WTC11 (cell line): ENCODE measurements around the gene TLE5. TPM values are rescaled to one million over a fixed set of nuclear protein-coding genes. Genes with fewer than 3 reads are reported as not detected.
"Not testable (repeated sequence)": the region's sequence is repeated elsewhere in the genome, so short reads cannot be mapped to it uniquely, and the experiment has no call there.

ENCODE experiments used
- ATAC-seq: fragments of 200-7000 bp; cut with Tn5 transposase; 2 replicates; pipeline ENCODE4 v1.10.0; 2021; ENCODE audit warnings: mild to moderate bottlenecking, moderate library complexity
- CTCF ChIA-PET: fragments of 300-600 bp; sonication (Branson Sonifier 250); formaldehyde crosslinking; loops from one replicate; lab custom pipeline; 2021; ENCODE audit warnings: antibody characterized with exemption; lab: Charles Lee
- POLR2A ChIA-PET: fragments of 350-600 bp; sonication (Branson Sonifier 250); formaldehyde crosslinking; loops from one replicate; lab custom pipeline; 2021; ENCODE audit warnings: antibody characterized with exemption; lab: Charles Lee
- DNase-seq: peaks from one replicate; pipeline ENCODE4 v3.0.0; 2021; ENCODE audit warnings: low spot score
- H3K27ac Mint-ChIP-seq: 2 replicates; pipeline ENCODE4 v1.8.0; 2021; ENCODE audit warnings: mixed read lengths
- H3K27me3 Mint-ChIP-seq: 2 replicates; pipeline ENCODE4 v1.8.0; 2021; ENCODE audit warnings: low read depth, mild to moderate bottlenecking, moderate library complexity, mixed read lengths
- H3K36me3 Mint-ChIP-seq: 2 replicates; pipeline ENCODE4 v1.8.0; 2021; ENCODE audit warnings: mixed read lengths
- H3K4me1 Mint-ChIP-seq: 2 replicates; pipeline ENCODE4 v1.8.0; 2022; ENCODE audit warnings: mixed read lengths
- H3K4me3 Mint-ChIP-seq: 2 replicates; pipeline ENCODE4 v1.8.0; 2021; ENCODE audit warnings: mild to moderate bottlenecking, moderate library complexity, mixed read lengths
- H3K9me3 Mint-ChIP-seq: 2 replicates; pipeline ENCODE4 v1.8.0; 2021; ENCODE audit warnings: mixed read lengths
- CREB1 ChIP-seq: sonication (generic); formaldehyde crosslinking; IDR thresholded peaks from 2 replicates; pipeline ENCODE4 v1.8.0; 2023; ENCODE audit warnings: mild to moderate bottlenecking, missing genetic modification reagents
- FOXK1 ChIP-seq: sonication (generic); formaldehyde crosslinking; IDR thresholded peaks from 2 replicates; pipeline ENCODE4 v1.8.0; 2022; ENCODE audit warnings: mild to moderate bottlenecking, moderate library complexity, missing genetic modification reagents
- MYBL2 ChIP-seq: sonication (generic); formaldehyde crosslinking; IDR thresholded peaks from 2 replicates; pipeline ENCODE4 v1.8.1; 2023; ENCODE audit warnings: mild to moderate bottlenecking, moderate library complexity, missing genetic modification reagents
- NFE2L1 ChIP-seq: sonication (generic); formaldehyde crosslinking; IDR thresholded peaks from 2 replicates; pipeline ENCODE4 v1.8.1; 2023; ENCODE audit warnings: missing genetic modification reagents
- NR3C1 ChIP-seq: sonication (generic); formaldehyde crosslinking; conservative IDR thresholded peaks from 2 replicates; pipeline ENCODE4 v1.8.1; 2023; ENCODE audit warnings: low read depth, mild to moderate bottlenecking, missing genetic modification reagents
- OVOL2 ChIP-seq: fragments of 250-450 bp; sonication (Bioruptor Pico); IDR thresholded peaks from 2 replicates; pipeline ENCODE4 v1.9.0; 2021; ENCODE audit warnings: mild to moderate bottlenecking, borderline replicate concordance
- STAT6 ChIP-seq: sonication (generic); formaldehyde crosslinking; conservative IDR thresholded peaks from 2 replicates; pipeline ENCODE4 v1.8.1; 2023; ENCODE audit warnings: mild to moderate bottlenecking, low read depth, missing genetic modification reagents, moderate library complexity
- TP53 ChIP-seq: sonication (generic); formaldehyde crosslinking; IDR thresholded peaks from 2 replicates; pipeline ENCODE4 v1.8.1; 2023; ENCODE audit warnings: mild to moderate bottlenecking, missing genetic modification reagents
- ZBTB21 ChIP-seq: sonication (generic); formaldehyde crosslinking; IDR thresholded peaks from 2 replicates; pipeline ENCODE4 v1.8.1; 2023; ENCODE audit warnings: mild to moderate bottlenecking, missing genetic modification reagents, borderline replicate concordance
- ZNF121 ChIP-seq: sonication (generic); formaldehyde crosslinking; IDR thresholded peaks from 2 replicates; pipeline ENCODE4 v1.8.0; 2023; ENCODE audit warnings: missing genetic modification reagents
- ZNF138 ChIP-seq: sonication (generic); formaldehyde crosslinking; conservative IDR thresholded peaks from 2 replicates; pipeline ENCODE4 v1.8.1; 2022; ENCODE audit warnings: mild to moderate bottlenecking, moderate library complexity, missing genetic modification reagents
- ZNF219 ChIP-seq: sonication (generic); formaldehyde crosslinking; IDR thresholded peaks from 2 replicates; pipeline ENCODE4 v1.8.0; 2023; ENCODE audit warnings: missing genetic modification reagents, mild to moderate bottlenecking, borderline replicate concordance
- ZNF232 ChIP-seq: sonication (generic); formaldehyde crosslinking; IDR thresholded peaks from 2 replicates; pipeline ENCODE4 v1.8.0; 2022; ENCODE audit warnings: mild to moderate bottlenecking, missing genetic modification reagents
- ZNF396 ChIP-seq: fragments of 250-450 bp; sonication (Bioruptor Pico); IDR thresholded peaks from 2 replicates; pipeline ENCODE4 v1.8.0; 2021; ENCODE audit warnings: mild to moderate bottlenecking, moderate library complexity, borderline replicate concordance
- ZNF423 ChIP-seq: fragments of 250-450 bp; sonication (Bioruptor Pico); IDR thresholded peaks from 2 replicates; pipeline ENCODE4 v2.1.2; 2022; ENCODE audit warnings: mild to moderate bottlenecking, moderate library complexity
- ZNF512 ChIP-seq: sonication (generic); formaldehyde crosslinking; IDR thresholded peaks from 2 replicates; pipeline ENCODE4 v1.8.1; 2022; ENCODE audit warnings: missing genetic modification reagents, borderline replicate concordance
- total RNA-seq: library from RNA; stranded (reverse); gene quantifications from 3 replicates; pipeline ENCODE4 v1.2.3, GENCODE V29; 2021
- TF ChIP-seq, protein P1 (sequence below): fragments of 200-600 bp; IDR thresholded peaks from 2 replicates; pipeline ENCODE4 v1.8.0; 2022; ENCODE audit warnings: antibody characterized with exemption
- TF ChIP-seq, protein P2 (sequence below): sonication (generic); formaldehyde crosslinking; IDR thresholded peaks from 2 replicates; pipeline ENCODE4 v1.8.1; 2023; ENCODE audit warnings: mild to moderate bottlenecking, missing genetic modification reagents

Gene TLE5
- total RNA-seq, 1 experiment from 2014 or later = 246 TPM

- no peaks in the 10 kb centered on the region for H3K36me3 Mint-ChIP-seq
- peaks cover 35% of the 10 kb centered on the region for H3K4me1 Mint-ChIP-seq
- ATAC-seq = no peak
- ChIA-PET POLR2A (no interaction called here), CTCF (interaction anchor here (1.1 to 3.8 kb wide), 5 partner anchors 10 to 88 kb away, joined by 3 to 36 read pairs (median 10); no protein-coding TSS in a partner anchor)
- H3K27ac Mint-ChIP-seq = no peak overlapping the region
- no peak for DNase-seq
- H3K27me3 Mint-ChIP-seq = peaks cover 44% of the 10 kb centered on the region
- no peaks in the 10 kb centered on the region for H3K9me3 Mint-ChIP-seq
- 0 out of 2 replicates have a peak, but pooled peaks have one; percentile 41 for TF ChIP-seq ZNF121 (CRISPR knock-in tag)
- TF ChIP-seq ZNF396 (CRISPR knock-in tag) = no peak
- no peak overlapping the region for H3K4me3 Mint-ChIP-seq
Observed at GRCh38 chr19:3038214-3038613, 24.1 kb downstream of the TLE5 start.

- not testable (repeated sequence) for ATAC-seq, H3K9me3 Mint-ChIP-seq, H3K36me3 Mint-ChIP-seq, DNase-seq
- 0 out of 2 replicates have a peak overlapping the region, but pooled peaks have one; percentile 87 for H3K27ac Mint-ChIP-seq
- ChIA-PET POLR2A (interaction anchor here (0.6 to 1.4 kb wide), 4 partner anchors 12 to 1211 kb away, joined by 3 read pairs; no protein-coding TSS in a partner anchor), CTCF (interaction anchor here (1.0 to 3.8 kb wide), 18 partner anchors 9 to 393 kb away, joined by 3 to 45 read pairs (median 10); partner anchors contain the start of gene TLE6)
- TF ChIP-seq, protein P1, sequence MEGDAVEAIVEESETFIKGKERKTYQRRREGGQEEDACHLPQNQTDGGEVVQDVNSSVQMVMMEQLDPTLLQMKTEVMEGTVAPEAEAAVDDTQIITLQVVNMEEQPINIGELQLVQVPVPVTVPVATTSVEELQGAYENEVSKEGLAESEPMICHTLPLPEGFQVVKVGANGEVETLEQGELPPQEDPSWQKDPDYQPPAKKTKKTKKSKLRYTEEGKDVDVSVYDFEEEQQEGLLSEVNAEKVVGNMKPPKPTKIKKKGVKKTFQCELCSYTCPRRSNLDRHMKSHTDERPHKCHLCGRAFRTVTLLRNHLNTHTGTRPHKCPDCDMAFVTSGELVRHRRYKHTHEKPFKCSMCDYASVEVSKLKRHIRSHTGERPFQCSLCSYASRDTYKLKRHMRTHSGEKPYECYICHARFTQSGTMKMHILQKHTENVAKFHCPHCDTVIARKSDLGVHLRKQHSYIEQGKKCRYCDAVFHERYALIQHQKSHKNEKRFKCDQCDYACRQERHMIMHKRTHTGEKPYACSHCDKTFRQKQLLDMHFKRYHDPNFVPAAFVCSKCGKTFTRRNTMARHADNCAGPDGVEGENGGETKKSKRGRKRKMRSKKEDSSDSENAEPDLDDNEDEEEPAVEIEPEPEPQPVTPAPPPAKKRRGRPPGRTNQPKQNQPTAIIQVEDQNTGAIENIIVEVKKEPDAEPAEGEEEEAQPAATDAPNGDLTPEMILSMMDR = 0 out of 2 replicates have a peak, but pooled peaks have one; percentile 3
- H3K27me3 Mint-ChIP-seq = peaks cover 52% of the 10 kb centered on the region
- H3K4me3 Mint-ChIP-seq = peak overlapping the region; percentile 86
- H3K4me1 Mint-ChIP-seq = peaks cover 31% of the 10 kb centered on the region
Observed at GRCh38 chr19:3036977-3037544, 25.2 kb downstream of the TLE5 start.

- ATAC-seq (peak; percentile 66), DNase-seq (peak; percentile 95)
- H3K27me3 Mint-ChIP-seq = peaks cover 59% of the 10 kb centered on the region
- H3K4me3 Mint-ChIP-seq = peak overlapping the region; percentile 86
- peak overlapping the region; percentile 93 for H3K27ac Mint-ChIP-seq
- no peaks in the 10 kb centered on the region for H3K9me3 Mint-ChIP-seq
- H3K36me3 Mint-ChIP-seq = no peaks in the 10 kb centered on the region
- peaks cover 29% of the 10 kb centered on the region for H3K4me1 Mint-ChIP-seq
- CTCF ChIA-PET = interaction anchor here (0.6 to 3.8 kb wide), 31 partner anchors 9 to 393 kb away, joined by 3 to 45 read pairs (median 8); partner anchors contain the start of genes TLE5 and TLE6
- POLR2A ChIA-PET = interaction anchor here (0.6 to 1.8 kb wide), 14 partner anchors 10 to 1210 kb away, joined by 3 to 17 read pairs (median 3); partner anchors contain the start of gene TLE6
- TF ChIP-seq STAT6 (CRISPR knock-in tag) (no peak), ZNF232 (CRISPR knock-in tag) (no peak), MYBL2 (CRISPR knock-in tag) (peak; percentile 72; the same call in 1 of the 2 replicates), ZBTB21 (peak; percentile 66; the same call in 1 of the 2 replicates), NFE2L1 (CRISPR knock-in tag) (peak; percentile 63; the same call in 1 of the 2 replicates), TP53 (CRISPR knock-in tag) (no peak), FOXK1 (CRISPR knock-in tag) (peak; percentile 53), CREB1 (CRISPR knock-in tag) (no peak), NR3C1 (no peak), ZNF423 (CRISPR knock-in tag) (peak; percentile 51), OVOL2 (CRISPR knock-in tag) (no peak), ZNF512 (no peak), ZNF219 (CRISPR knock-in tag) (no peak; the same call in 1 of the 2 replicates), ZNF138 (no peak)
- TF ChIP-seq, protein P2, sequence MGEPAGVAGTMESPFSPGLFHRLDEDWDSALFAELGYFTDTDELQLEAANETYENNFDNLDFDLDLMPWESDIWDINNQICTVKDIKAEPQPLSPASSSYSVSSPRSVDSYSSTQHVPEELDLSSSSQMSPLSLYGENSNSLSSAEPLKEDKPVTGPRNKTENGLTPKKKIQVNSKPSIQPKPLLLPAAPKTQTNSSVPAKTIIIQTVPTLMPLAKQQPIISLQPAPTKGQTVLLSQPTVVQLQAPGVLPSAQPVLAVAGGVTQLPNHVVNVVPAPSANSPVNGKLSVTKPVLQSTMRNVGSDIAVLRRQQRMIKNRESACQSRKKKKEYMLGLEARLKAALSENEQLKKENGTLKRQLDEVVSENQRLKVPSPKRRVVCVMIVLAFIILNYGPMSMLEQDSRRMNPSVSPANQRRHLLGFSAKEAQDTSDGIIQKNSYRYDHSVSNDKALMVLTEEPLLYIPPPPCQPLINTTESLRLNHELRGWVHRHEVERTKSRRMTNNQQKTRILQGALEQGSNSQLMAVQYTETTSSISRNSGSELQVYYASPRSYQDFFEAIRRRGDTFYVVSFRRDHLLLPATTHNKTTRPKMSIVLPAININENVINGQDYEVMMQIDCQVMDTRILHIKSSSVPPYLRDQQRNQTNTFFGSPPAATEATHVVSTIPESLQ (CRISPR knock-in tag) = no peak
- TF ChIP-seq, protein P1 = 0 out of 2 replicates have a peak, but pooled peaks have one; percentile 19
Observed at GRCh38 chr19:3036119-3036976, 25.9 kb downstream of the TLE5 start.
